HG02973 (cell line): ENCODE measurements around the gene RBM12.
A peak's percentile ranks its signal among the peaks of the same experiment; 100 is the strongest.
"Not testable (repeated sequence)": the region's sequence is repeated elsewhere in the genome, so short reads cannot be mapped to it uniquely, and the experiment has no call there.

Experiments used
- ATAC-seq: cut with Tn5 transposase; IDR thresholded peaks from one replicate; pipeline ENCODE4 v1.9.1; 2021; ENCODE audit warnings: moderate library complexity; ENCODE audit not compliant: unreplicated experiment

RBM12 gene

GRCh38 chr20:35664466-35665206 lies at the start of gene RBM12, which contains the start of gene CPNE1:
RBM12 (minus strand) TSS chr20:35664900; CDS start chr20:35655322, 9,578 bp downstream.
CPNE1 (minus strand) TSS chr20:35664900; CDS start chr20:35632923, 31,977 bp downstream.
- ATAC-seq, result peak; percentile 62

- no peak for ATAC-seq
Measured at GRCh38 chr20:35714127-35714526, 49.4 kb upstream of the RBM12 start.

- not testable (repeated sequence) for ATAC-seq
Measured at GRCh38 chr20:35713120-35713519, 48.4 kb upstream of the RBM12 start.

GRCh38 chr20:35711588-35712209 lies 47.0 kb upstream of the RBM12 start:
- no peak for ATAC-seq

GRCh38 chr20:35710884-35711587 lies 46.3 kb upstream of the RBM12 start:
- no peak for ATAC-seq

- no peak for ATAC-seq
Measured at GRCh38 chr20:35710039-35710438, 45.3 kb upstream of the RBM12 start.

GRCh38 chr20:35709259-35709658 lies 44.6 kb upstream of the RBM12 start:
- ATAC-seq, result no peak

GRCh38 chr20:35708502-35708901 lies 43.8 kb upstream of the RBM12 start:
- no peak for ATAC-seq

- not testable (repeated sequence) for ATAC-seq
Measured at GRCh38 chr20:35706591-35707529, 42.2 kb upstream of the RBM12 start.

GRCh38 chr20:35705894-35706293 lies 41.2 kb upstream of the RBM12 start:
- not testable (repeated sequence) for ATAC-seq

GRCh38 chr20:35704514-35705261 lies 40.0 kb upstream of the RBM12 start:
- ATAC-seq, result no peak

- no peak for ATAC-seq
Measured at GRCh38 chr20:35702824-35703695, 38.4 kb upstream of the RBM12 start.

- no peak for ATAC-seq
Measured at GRCh38 chr20:35702051-35702823, 37.5 kb upstream of the RBM12 start.

GRCh38 chr20:35700625-35701148 lies 36.0 kb upstream of the RBM12 start:
- no peak for ATAC-seq

- no peak for ATAC-seq
Measured at GRCh38 chr20:35699957-35700624, 35.4 kb upstream of the RBM12 start.

- peak; percentile 65 for ATAC-seq
Measured at GRCh38 chr20:35699127-35699956, 34.6 kb upstream of the RBM12 start, which contains the start of the genes NFS1 and ROMO1. NFS1 (minus strand) TSS chr20:35699352; CDS start chr20:35699288, 64 bp downstream. ROMO1 (plus strand) TSS chr20:35699405; CDS start chr20:35699633, 228 bp downstream.
